ENCODE measurements around the gene CPN1.

CPN1 gene

DNA sequence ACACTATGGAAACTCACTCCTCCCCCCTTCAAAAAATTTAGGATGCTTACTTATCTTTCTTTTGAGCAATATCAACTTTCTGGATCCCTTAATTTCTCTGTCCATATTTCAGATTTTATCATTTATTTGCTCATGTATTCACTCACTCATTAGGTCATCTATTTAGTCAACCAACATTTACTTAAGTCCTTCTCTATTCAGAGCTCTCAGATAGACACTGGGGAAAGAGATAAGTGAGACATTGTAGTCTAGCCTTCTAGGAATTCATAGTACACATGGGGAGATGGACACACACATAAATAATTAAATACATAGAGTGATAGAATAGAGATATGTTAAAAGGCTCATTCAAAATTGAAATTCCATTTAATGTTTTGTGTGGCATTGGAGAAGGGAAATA lies 9.2 kb downstream of the CPN1 start:
- Histone ChIP-seq H4K91ac (ENCODE audit: low read length) (no peak overlapping the region), H2BK15ac (ENCODE audit: low read depth, poor library complexity, severe bottlenecking) (no peak overlapping the region), H4K8ac (ENCODE audit: low read length) (no peak overlapping the region), H3K36me3 (ENCODE audit: control insufficient read depth in 1 of 2, insufficient read depth in 2 of 2, low read depth in 1 of 2, low read length in 2 of 2) (no peaks in the 10 kb centered on the region), H3K9ac (ENCODE audit: low read length) (no peak overlapping the region), H2BK120ac (ENCODE audit: low read depth, low read length) (no peak overlapping the region), H2AFZ (ENCODE audit: low read depth, low read length) (no peak overlapping the region), H3K4me3 (ENCODE audit: insufficient read depth in 1 of 2, low read depth in 1 of 2, low read length in 2 of 2) (no peak overlapping the region), H3K9me3 (ENCODE audit: control insufficient read depth, low read length) (no peaks in the 10 kb centered on the region), H3K23ac (ENCODE audit: low read length in 2 of 2) (no peak overlapping the region), H2AK5ac (ENCODE audit: low read length, severe bottlenecking) (no peak overlapping the region), H3K79me1 (replicated peaks; ENCODE audit: low read length, poor library complexity, severe bottlenecking) (no peaks in the 10 kb centered on the region), H3K4ac (ENCODE audit: low read depth in 1 of 2, low read length in 2 of 2) (no peak overlapping the region), H3K27ac (ENCODE audit: low read length, poor library complexity, severe bottlenecking) (no peak overlapping the region), H3K27me3 (ENCODE audit: control insufficient read depth in 1 of 2, insufficient read depth in 1 of 2, low read length in 2 of 2) (peaks cover 3 to 6% of the 10 kb centered on the region in 2 experiments), H3K18ac (ENCODE audit: low read depth in 1 of 2, low read length in 2 of 2) (no peak overlapping the region), H3K4me2 (ENCODE audit: low read length, poor library complexity, severe bottlenecking) (no peak overlapping the region), H3K14ac (ENCODE audit: low read length in 2 of 2) (no peak overlapping the region), H3K4me1 (ENCODE audit: control insufficient read depth, insufficient read depth, low read depth, low read length) (no peaks in the 10 kb centered on the region), H2BK12ac (ENCODE audit: low read length in 2 of 2) (no peak overlapping the region), H2BK5ac (ENCODE audit: low read depth, low read length, poor library complexity, severe bottlenecking) (no peak overlapping the region)
- DNase-seq, result no peak

DNA sequence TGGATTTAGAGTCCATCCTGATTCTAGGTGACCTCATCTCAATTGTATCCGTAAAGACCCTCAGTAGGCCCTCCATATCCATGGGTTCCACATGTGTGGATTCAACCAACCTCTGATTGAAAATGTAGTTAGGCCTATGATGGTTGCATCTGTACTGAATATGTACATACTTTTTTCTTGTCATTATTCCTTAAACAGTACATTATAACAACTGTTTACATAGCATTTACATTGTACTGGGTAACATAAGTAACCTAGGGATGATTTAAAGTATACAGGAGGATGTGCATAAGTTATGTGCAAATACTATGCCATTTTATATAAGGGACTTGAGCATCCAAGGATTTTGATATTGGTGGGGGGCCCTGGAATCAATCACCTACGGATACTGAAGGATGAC lies 10.1 kb downstream of the CPN1 start:
- Histone ChIP-seq H3K18ac (ENCODE audit: low read depth in 1 of 2, low read length in 2 of 2) (no peak overlapping the region), H3K4ac (ENCODE audit: low read depth in 1 of 2, low read length in 2 of 2) (no peak overlapping the region), H2BK12ac (ENCODE audit: low read length in 2 of 2) (no peak overlapping the region), H3K23ac (ENCODE audit: low read length in 2 of 2) (no peak overlapping the region), H4K8ac (ENCODE audit: low read length) (no peak overlapping the region), H3K79me1 (replicated peaks; ENCODE audit: low read length, poor library complexity, severe bottlenecking) (no peaks in the 10 kb centered on the region), H3K27me3 (ENCODE audit: control insufficient read depth in 1 of 2, insufficient read depth in 1 of 2, low read length in 2 of 2) (peaks cover 3 to 4% of the 10 kb centered on the region in 2 experiments), H3K9me3 (ENCODE audit: control insufficient read depth, low read length) (no peaks in the 10 kb centered on the region), H2BK15ac (ENCODE audit: low read depth, poor library complexity, severe bottlenecking) (no peak overlapping the region), H3K4me1 (ENCODE audit: control insufficient read depth, insufficient read depth, low read depth, low read length) (no peaks in the 10 kb centered on the region), H4K91ac (ENCODE audit: low read length) (no peak overlapping the region), H2AFZ (ENCODE audit: low read depth, low read length) (no peak overlapping the region), H2BK5ac (ENCODE audit: low read depth, low read length, poor library complexity, severe bottlenecking) (no peak overlapping the region), H3K27ac (ENCODE audit: low read length, poor library complexity, severe bottlenecking) (no peak overlapping the region), H2AK5ac (ENCODE audit: low read length, severe bottlenecking) (no peak overlapping the region), H3K36me3 (ENCODE audit: control insufficient read depth in 1 of 2, insufficient read depth in 2 of 2, low read depth in 1 of 2, low read length in 2 of 2) (no peaks in the 10 kb centered on the region), H3K9ac (ENCODE audit: low read length) (no peak overlapping the region), H3K4me3 (ENCODE audit: insufficient read depth in 1 of 2, low read depth in 1 of 2, low read length in 2 of 2) (no peak overlapping the region), H3K14ac (ENCODE audit: low read length in 2 of 2) (no peak overlapping the region), H3K4me2 (ENCODE audit: low read length, poor library complexity, severe bottlenecking) (no peak overlapping the region), H2BK120ac (ENCODE audit: low read depth, low read length) (no peak overlapping the region)
- 92% methylated on average over 2 of the region's 2 CpGs for WGBS
- DNase-seq, result no peak

DNA sequence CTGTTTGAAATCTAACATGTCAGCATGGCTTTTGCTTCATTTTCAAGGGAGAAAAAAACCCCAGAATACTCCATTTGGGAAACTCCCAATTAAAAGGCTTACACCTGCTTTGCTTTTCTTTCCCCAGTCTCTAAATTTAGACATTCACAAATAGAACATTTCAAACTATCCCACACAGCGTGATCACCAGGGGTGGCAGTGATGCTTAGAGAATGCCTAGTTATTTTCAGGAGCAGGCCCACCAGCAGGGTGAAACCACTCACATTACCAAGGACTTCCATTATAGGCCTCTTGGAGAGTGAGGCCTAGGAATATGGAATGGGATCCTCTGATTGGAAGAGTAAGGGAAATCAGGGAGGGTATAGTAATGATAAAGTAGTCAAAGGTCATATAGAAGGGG lies 14.2 kb downstream of the CPN1 start:
- Histone ChIP-seq H3K9me3 (ENCODE audit: control insufficient read depth, low read length) (no peaks in the 10 kb centered on the region), H2AK5ac (ENCODE audit: low read length, severe bottlenecking) (no peak overlapping the region), H2AFZ (ENCODE audit: low read depth, low read length) (no peak overlapping the region), H3K4me1 (ENCODE audit: control insufficient read depth, insufficient read depth, low read depth, low read length) (no peaks in the 10 kb centered on the region), H3K4ac (ENCODE audit: low read depth in 1 of 2, low read length in 2 of 2) (no peak overlapping the region), H2BK5ac (ENCODE audit: low read depth, low read length, poor library complexity, severe bottlenecking) (no peak overlapping the region), H2BK15ac (ENCODE audit: low read depth, poor library complexity, severe bottlenecking) (no peak overlapping the region), H4K91ac (ENCODE audit: low read length) (no peak overlapping the region), H3K79me1 (replicated peaks; ENCODE audit: low read length, poor library complexity, severe bottlenecking) (no peaks in the 10 kb centered on the region), H2BK120ac (ENCODE audit: low read depth, low read length) (no peak overlapping the region), H3K9ac (ENCODE audit: low read length) (no peak overlapping the region), H2BK12ac (ENCODE audit: low read length in 2 of 2) (no peak overlapping the region), H3K23ac (ENCODE audit: low read length in 2 of 2) (no peak overlapping the region), H3K4me3 (ENCODE audit: insufficient read depth in 1 of 2, low read depth in 1 of 2, low read length in 2 of 2) (no peak overlapping the region), H3K18ac (ENCODE audit: low read depth in 1 of 2, low read length in 2 of 2) (no peak overlapping the region), H3K27me3 (ENCODE audit: control insufficient read depth in 1 of 2, insufficient read depth in 1 of 2, low read length in 2 of 2) (peaks cover 0 to 4% of the 10 kb centered on the region in 2 experiments), H3K27ac (ENCODE audit: low read length, poor library complexity, severe bottlenecking) (no peak overlapping the region), H4K8ac (ENCODE audit: low read length) (no peak overlapping the region), H3K36me3 (ENCODE audit: control insufficient read depth in 1 of 2, insufficient read depth in 2 of 2, low read depth in 1 of 2, low read length in 2 of 2) (no peaks in the 10 kb centered on the region), H3K14ac (ENCODE audit: low read length in 2 of 2) (no peak overlapping the region), H3K4me2 (ENCODE audit: low read length, poor library complexity, severe bottlenecking) (no peak overlapping the region)
- no peak for DNase-seq
- WGBS, result no CpG with 5 or more reads among the region's 1 CpG

DNA sequence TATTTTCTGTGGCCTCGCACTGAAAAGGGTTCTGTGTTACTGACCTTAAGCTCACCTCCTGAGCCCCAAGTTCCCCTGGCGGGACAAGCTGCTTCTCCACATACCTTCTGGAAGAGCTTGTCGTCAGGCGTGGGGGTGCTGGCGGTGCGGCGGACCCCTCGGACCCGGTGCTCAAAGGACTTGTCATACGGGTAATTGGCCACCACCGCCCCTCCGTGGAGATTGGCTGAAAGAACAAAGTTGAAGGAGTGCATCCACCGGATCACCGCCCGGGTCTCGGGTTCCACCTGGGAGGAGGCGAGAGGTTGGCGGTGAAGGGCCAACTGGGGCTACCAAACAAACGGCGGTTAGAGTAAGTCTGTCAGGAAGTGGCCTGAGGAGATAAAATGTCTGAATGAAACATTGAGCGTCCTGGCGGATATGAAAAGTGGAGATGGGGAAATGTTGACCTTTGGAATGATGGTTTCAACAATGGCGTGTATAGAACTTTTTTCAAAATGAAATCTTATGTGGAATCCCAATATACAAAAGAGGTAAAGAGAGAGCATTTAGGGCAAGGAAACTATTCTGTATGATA lies 16.5 kb downstream of the CPN1 start:
- H3K9ac ChIP-seq (ENCODE audit: low read length), result no peak overlapping the region
- no peak overlapping the region for H3K14ac ChIP-seq (ENCODE audit: low read length in 2 of 2)
- no peak overlapping the region for H2BK15ac ChIP-seq (ENCODE audit: low read depth, poor library complexity, severe bottlenecking)
- H2BK5ac ChIP-seq (ENCODE audit: low read depth, low read length, poor library complexity, severe bottlenecking), result no peak overlapping the region
- H4K91ac ChIP-seq (ENCODE audit: low read length), result no peak overlapping the region
- no peaks in the 10 kb centered on the region for H3K79me1 ChIP-seq (replicated peaks; ENCODE audit: low read length, poor library complexity, severe bottlenecking)
- H3K27me3 ChIP-seq (ENCODE audit: control insufficient read depth in 1 of 2, insufficient read depth in 1 of 2, low read length in 2 of 2), result peaks cover 0 to 4% of the 10 kb centered on the region in 2 experiments
- no peak overlapping the region for H3K23ac ChIP-seq (ENCODE audit: low read length in 2 of 2)
- 91% methylated on average over 23 of the region's 23 CpGs for WGBS
- H2AK5ac ChIP-seq (ENCODE audit: low read length, severe bottlenecking), result no peak overlapping the region
- no peaks in the 10 kb centered on the region for H3K9me3 ChIP-seq (ENCODE audit: control insufficient read depth, low read length)
- H3K4me1 ChIP-seq (ENCODE audit: control insufficient read depth, insufficient read depth, low read depth, low read length), result no peaks in the 10 kb centered on the region
- no peak overlapping the region for H2AFZ ChIP-seq (ENCODE audit: low read depth, low read length)
- no peak overlapping the region for H3K4ac ChIP-seq (ENCODE audit: low read depth in 1 of 2, low read length in 2 of 2)
- H3K18ac ChIP-seq (ENCODE audit: low read depth in 1 of 2, low read length in 2 of 2), result no peak overlapping the region
- no peak overlapping the region for H2BK120ac ChIP-seq (ENCODE audit: low read depth, low read length)
- no peak overlapping the region for H3K27ac ChIP-seq (ENCODE audit: low read length, poor library complexity, severe bottlenecking)
- H3K4me2 ChIP-seq (ENCODE audit: low read length, poor library complexity, severe bottlenecking), result no peak overlapping the region
- H4K8ac ChIP-seq (ENCODE audit: low read length), result no peak overlapping the region
- H3K36me3 ChIP-seq (ENCODE audit: control insufficient read depth in 1 of 2, insufficient read depth in 2 of 2, low read depth in 1 of 2, low read length in 2 of 2), result no peaks in the 10 kb centered on the region
- no peak for DNase-seq
- H2BK12ac ChIP-seq (ENCODE audit: low read length in 2 of 2), result no peak overlapping the region
- no peak overlapping the region for H3K4me3 ChIP-seq (ENCODE audit: insufficient read depth in 1 of 2, low read depth in 1 of 2, low read length in 2 of 2)
